LHCN-M2 (cell line): ENCODE data around the gene JADE3. TPM values are rescaled to one million over a fixed set of nuclear protein-coding genes. Genes with fewer than 3 reads are reported as not detected.
A peak's percentile ranks its signal among the peaks of the same experiment; 100 is the strongest.

Experiments used
- DNase-seq: peaks from one replicate; pipeline ENCODE4 v3.0.0-alpha.2; 2012; ENCODE audit warnings: low read depth
- total RNA-seq: library from RNA; depleted of rRNA; stranded (reverse); fragments of >200 nt; gene quantifications from 2 replicates; pipeline ENCODE4 v1.2.3, GENCODE V29; 2014

The JADE3 gene
- total RNA-seq, 1 experiment from 2014 or later: 2.5 TPM

GRCh38 chrX:47026198-47026597 is 114.0 kb downstream of the JADE3 start:
- DNase-seq: no peak

GRCh38 chrX:47030339-47030738 is 118.1 kb downstream of the JADE3 start:
- DNase-seq: peak; percentile 52

- no peak for DNase-seq
Observed at GRCh38 chrX:47047989-47048388, 135.8 kb downstream of the JADE3 start.

- no peak for DNase-seq
Observed at GRCh38 chrX:47059142-47059874, 147.1 kb downstream of the JADE3 start.

GRCh38 chrX:47060708-47061107 is 148.5 kb downstream of the JADE3 start:
- DNase-seq: no peak

- no peak for DNase-seq
Observed at GRCh38 chrX:47061238-47061919, 149.2 kb downstream of the JADE3 start.

- no peak for DNase-seq
Observed at GRCh38 chrX:47063179-47063578, 151.0 kb downstream of the JADE3 start.

GRCh38 chrX:47068214-47068613 is 156.0 kb downstream of the JADE3 start:
- DNase-seq: no peak

GRCh38 chrX:47068720-47069119 is 156.5 kb downstream of the JADE3 start:
- no peak for DNase-seq

- no peak for DNase-seq
Observed at GRCh38 chrX:47078129-47079043, 166.2 kb downstream of the JADE3 start, which contains the start of gene RGN. Gene RGN (plus strand): TSS chrX:47078443. CDS start chrX:47081145, 2,702 bp downstream.

GRCh38 chrX:47080215-47080914 is 168.1 kb downstream of the JADE3 start:
- DNase-seq: no peak

- DNase-seq: no peak
Observed at GRCh38 chrX:47080915-47081236, 168.7 kb downstream of the JADE3 start.

- no peak for DNase-seq
Observed at GRCh38 chrX:47091149-47091775, 179.0 kb downstream of the JADE3 start.

- DNase-seq: peak; percentile 11
Observed at GRCh38 chrX:47093248-47093647, 181.0 kb downstream of the JADE3 start.

GRCh38 chrX:47093860-47094259 is 181.6 kb downstream of the JADE3 start:
- DNase-seq: no peak

GRCh38 chrX:47097018-47097417 is 184.8 kb downstream of the JADE3 start:
- DNase-seq: no peak

- no peak for DNase-seq
Observed at GRCh38 chrX:47098338-47099094, 186.3 kb downstream of the JADE3 start.

- no peak for DNase-seq
Observed at GRCh38 chrX:47101206-47101605, 189.0 kb downstream of the JADE3 start.
